NCI-H774 (cell line): Measurements from ENCODE around the gene MIOX.

Experiments
- DNase-seq: peaks from one replicate; lab custom pipeline; 2025; lab: John Stamatoyannopoulos, UW

Gene MIOX

GRCh38 chr22:50490531-50491308 is 4.1 kb downstream of the MIOX start:
- no peak for DNase-seq

GRCh38 chr22:50497093-50497492 is 10.4 kb downstream of the MIOX start:
- no peak for DNase-seq

GRCh38 chr22:50498322-50498890 is 11.7 kb downstream of the MIOX start:
- peak; percentile 36 for DNase-seq

GRCh38 chr22:50500452-50500851 is 13.8 kb downstream of the MIOX start:
- no peak for DNase-seq

GRCh38 chr22:50502096-50502495 is 15.4 kb downstream of the MIOX start:
- DNase-seq, result no peak

GRCh38 chr22:50502628-50503474 is 16.2 kb downstream of the MIOX start:
- no peak for DNase-seq

GRCh38 chr22:50503475-50504145 is 17.0 kb downstream of the MIOX start:
- DNase-seq, result no peak

- no peak for DNase-seq
Measured at GRCh38 chr22:50504369-50505211, 17.9 kb downstream of the MIOX start.

- no peak for DNase-seq
Measured at GRCh38 chr22:50505276-50505775, 18.7 kb downstream of the MIOX start.

- DNase-seq, result no peak
Measured at GRCh38 chr22:50505776-50506610, 19.3 kb downstream of the MIOX start.

- DNase-seq, result no peak
Measured at GRCh38 chr22:50506611-50507420, 20.2 kb downstream of the MIOX start.

- DNase-seq, result peak; percentile 80
Measured at GRCh38 chr22:50507421-50507990, 20.8 kb downstream of the MIOX start, which contains the start of gene LMF2. TSS of gene LMF2 (minus strand) at chr22:50507702. CDS start at chr22:50507675, 27 bp downstream.

- DNase-seq, result peak; percentile 88
Measured at GRCh38 chr22:50507991-50508884, 21.6 kb downstream of the MIOX start, which contains the start of gene NCAPH2. TSS of gene NCAPH2 (plus strand) at chr22:50508224. CDS start at chr22:50508338, 114 bp downstream.

- DNase-seq, result no peak
Measured at GRCh38 chr22:50508897-50509296, 22.2 kb downstream of the MIOX start.

- DNase-seq, result no peak
Measured at GRCh38 chr22:50513175-50513574, 26.5 kb downstream of the MIOX start.

- DNase-seq, result no peak
Measured at GRCh38 chr22:50516068-50516467, 29.4 kb downstream of the MIOX start.

GRCh38 chr22:50516891-50517290 is 30.2 kb downstream of the MIOX start:
- no peak for DNase-seq
